ENCODE results near the gene BGLAP.

The BGLAP gene

GRCh38 chr1:156228501-156228900 is 13.5 kb upstream of the BGLAP start:
- DNase-seq = peak; percentile 68

- DNase-seq = no peak
Observed at GRCh38 chr1:156229809-156230472, 12.0 kb upstream of the BGLAP start.

- no peak for DNase-seq
Observed at GRCh38 chr1:156230473-156230837, 11.5 kb upstream of the BGLAP start.

- DNase-seq = peak; percentile 81
Observed at GRCh38 chr1:156232201-156232894, 9.6 kb upstream of the BGLAP start.

GRCh38 chr1:156233426-156234127 is 8.4 kb upstream of the BGLAP start:
- DNase-seq = peak; percentile 67

GRCh38 chr1:156236164-156236563 is 5.8 kb upstream of the BGLAP start:
- DNase-seq = no peak

- DNase-seq = no peak
Observed at GRCh38 chr1:156238248-156238647, 3.7 kb upstream of the BGLAP start.

- DNase-seq = peak; percentile 60
Observed at GRCh38 chr1:156241311-156241811, 623 bp upstream of the BGLAP start.

- no peak for DNase-seq
Observed at GRCh38 chr1:156242738-156243137, 754 bp downstream of the BGLAP start.

- peak; percentile 64 for DNase-seq
Observed at GRCh38 chr1:156244126-156244525, 2.1 kb downstream of the BGLAP start.

- DNase-seq = no peak
Observed at GRCh38 chr1:156244712-156245111, 2.7 kb downstream of the BGLAP start.

GRCh38 chr1:156245451-156246232 is 3.7 kb downstream of the BGLAP start:
- no peak for DNase-seq

- no peak for DNase-seq
Observed at GRCh38 chr1:156246241-156246780, 4.3 kb downstream of the BGLAP start.

- no peak for DNase-seq
Observed at GRCh38 chr1:156246781-156247459, 4.9 kb downstream of the BGLAP start.

GRCh38 chr1:156247460-156248322 is 5.7 kb downstream of the BGLAP start, which contains the start of gene PAQR6:
TSS of gene PAQR6 (minus strand) at chr1:156248056. CDS start at chr1:156246731, 1,325 bp downstream.
- peak; percentile 63 for DNase-seq

- no peak for DNase-seq
Observed at GRCh38 chr1:156248323-156248683, 6.3 kb downstream of the BGLAP start.

- DNase-seq = no peak
Observed at GRCh38 chr1:156249593-156249992, 7.6 kb downstream of the BGLAP start.

- peak; percentile 97 for DNase-seq
Observed at GRCh38 chr1:156251527-156251926, 9.5 kb downstream of the BGLAP start.

GRCh38 chr1:156253634-156254033 is 11.7 kb downstream of the BGLAP start:
- no peak for DNase-seq

GRCh38 chr1:156257711-156258110 is 15.7 kb downstream of the BGLAP start:
- no peak for DNase-seq

GRCh38 chr1:156258859-156259258 is 16.9 kb downstream of the BGLAP start:
- no peak for DNase-seq
